Gastroesophageal sphincter (tissue), 4 donors: ENCODE data around the gene TRAPPC2B. TPM values are rescaled to one million over a fixed set of nuclear protein-coding genes. Genes with fewer than 3 reads are reported as not detected.
A peak's percentile ranks its signal among the peaks of the same experiment; 100 is the strongest.
"Not testable (repeated sequence)": the region's sequence is repeated elsewhere in the genome, so short reads cannot be mapped to it uniquely, and the experiment has no call there.

ENCODE experiments used
- ATAC-seq: fragments of 150-250 bp; one replicate; pipeline ENCODE4 v1.9.1; 2016; ENCODE audit warnings: mild to moderate bottlenecking, moderate library complexity
- H3K27ac ChIP-seq, 4 donors: fragments of 200-600 bp; sonication (generic) in 3 of 4; 1 replicate in 3 of 4; 2 replicates in 1 of 4; pipeline ENCODE4 v1.5.1; 2016 to 2019
- H3K27me3 ChIP-seq: fragments of 200-600 bp; sonication (generic); one replicate; pipeline ENCODE4 v1.5.1; 2019
- H3K36me3 ChIP-seq, 2 donors: fragments of 200-600 bp; sonication (generic); one replicate each; pipeline ENCODE4 v1.5.1; 2019; ENCODE audit warnings: control low read depth in 1 of 2
- H3K4me1 ChIP-seq, 3 donors: fragments of 200-600 bp; sonication (generic); 1 replicate in 2 of 3; 2 replicates in 1 of 3; pipeline ENCODE4 v1.5.1; 2016 to 2019; ENCODE audit warnings: control low read depth in 2 of 3
- H3K4me3 ChIP-seq, 2 donors: fragments of 200-600 bp; sonication (generic); one replicate each; pipeline ENCODE4 v1.5.1; 2019; ENCODE audit warnings: mild to moderate bottlenecking in 1 of 2, moderate library complexity in 1 of 2
- H3K9me3 ChIP-seq, 3 donors: fragments of 200-600 bp; sonication (generic); one replicate each; pipeline ENCODE4 v1.5.1; 2017 to 2019; ENCODE audit warnings: control low read depth in 2 of 3
- CTCF ChIP-seq, 4 experiments: fragments of 200-600 bp in 2 of 4; fragments of 450-650 bp in 2 of 4; sonication (generic) in 1 of 4; IDR thresholded peaks; one replicate each; pipeline ENCODE4 v1.5.1; 2017 to 2019; ENCODE audit warnings: antibody characterized with exemption in 4 of 4, mild to moderate bottlenecking in 2 of 4, moderate library complexity in 2 of 4
- EP300 ChIP-seq: sonication (generic); formaldehyde crosslinking; IDR thresholded peaks from one replicate; pipeline ENCODE4 v1.6.1; 2017; ENCODE audit warnings: antibody characterized with exemption, mild to moderate bottlenecking
- POLR2A ChIP-seq, 2 donors: fragments of 450-650 bp; IDR thresholded peaks; one replicate each; pipeline ENCODE4 v1.6.1; 2017; ENCODE audit warnings: antibody characterized with exemption in 2 of 2, mild to moderate bottlenecking in 2 of 2, moderate library complexity in 1 of 2
- POLR2AphosphoS5 ChIP-seq: sonication (generic); formaldehyde crosslinking; IDR thresholded peaks from one replicate; pipeline ENCODE4 v1.6.1; 2017; ENCODE audit warnings: antibody characterized with exemption
- WGBS, 2 donors: methylation state at CpG; one replicate each; pipeline ENCODE4 v1.1.5; 2018; ENCODE audit warnings: low coverage in 1 of 2; 5-methylcytosine and 5-hydroxymethylcytosine counted together
- total RNA-seq, 4 donors: library from RNA; depleted of rRNA; stranded (reverse); fragments of >200 nt; gene quantifications; one replicate each; pipeline ENCODE4 v1.1.0, GENCODE V29; 2016

Gene TRAPPC2B
- total RNA-seq, 4 donors from 2014 or later, result 9.0 to 17.0 (median 13.2) TPM

DNA sequence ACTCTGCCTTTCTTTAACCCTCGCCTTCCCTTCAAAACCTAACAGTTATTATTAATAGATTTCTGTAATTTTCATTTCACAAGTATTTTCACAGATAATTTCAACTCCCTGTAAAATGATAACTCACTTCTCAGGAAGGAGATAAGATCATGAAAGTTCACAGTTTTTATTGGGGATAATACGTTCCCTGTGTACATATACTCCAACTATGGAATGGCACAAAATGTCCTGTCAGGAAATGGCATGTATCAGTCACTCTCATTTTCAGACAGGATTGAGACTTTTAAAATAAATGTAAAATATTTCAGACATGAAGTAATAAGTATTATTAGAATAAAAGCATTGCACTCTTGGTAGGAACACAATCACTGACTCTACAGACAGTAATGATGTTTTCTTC is 932 bp upstream of the TRAPPC2B start:
- Histone ChIP-seq H3K9me3 (peaks cover 0 to 47% (median 0%) of the 10 kb centered on the region in 3 donors), H3K27me3 (no peaks in the 10 kb centered on the region), H3K36me3 (peaks cover 2 to 34% of the 10 kb centered on the region in 2 donors), H3K4me3 (peak overlapping the region; percentile 42 to 89), H3K4me1 (peaks cover 0 to 20% (median 7%) of the 10 kb centered on the region in 3 donors), H3K27ac (peak overlapping the region; percentile 83 to 97 (median 96))
- no peak for TF ChIP-seq POLR2AphosphoS5
- no peak for TF ChIP-seq CTCF (IDR thresholded peaks at IDR 0.05)
- TF ChIP-seq EP300, result no peak
- TF ChIP-seq POLR2A (IDR thresholded peaks at IDR 0.05), result no peak
- 60 to 67% methylated on average over 1 to 2 of the region's 2 CpGs for WGBS, 2 donors
- ATAC-seq, result no peak

GRCh38 chr19:57363688-57364181 is 384 bp downstream of the TRAPPC2B start:
- no peak for ATAC-seq
- peaks cover 0 to 29% of the 10 kb centered on the region in 2 donors for H3K36me3 ChIP-seq

GRCh38 chr19:57366776-57367175 is 3.4 kb downstream of the TRAPPC2B start:
- Histone ChIP-seq H3K4me1 (peaks cover 0 to 20% (median 7%) of the 10 kb centered on the region in 3 donors), H3K9me3 (peaks cover 0 to 10% (median 0%) of the 10 kb centered on the region in 3 donors), H3K27ac (no peak overlapping the region), H3K4me3 (no peak overlapping the region), H3K27me3 (no peaks in the 10 kb centered on the region), H3K36me3 (peaks cover 0 to 27% of the 10 kb centered on the region in 2 donors)
- WGBS, 2 donors, result 89 to 94% methylated on average over 2 of the region's 2 CpGs
- ATAC-seq, result no peak
- TF ChIP-seq POLR2AphosphoS5 (no peak), EP300 (no peak), CTCF (IDR thresholded peaks at IDR 0.05) (no peak), POLR2A (IDR thresholded peaks at IDR 0.05) (no peak)

More at GRCh38 chr19:57363688-57364181, 384 bp downstream of the TRAPPC2B start:
- Histone ChIP-seq H3K9me3 (peaks cover 0 to 34% (median 0%) of the 10 kb centered on the region in 3 donors), H3K27me3 (no peaks in the 10 kb centered on the region), H3K4me1 (peaks cover 0 to 20% (median 7%) of the 10 kb centered on the region in 3 donors), H3K27ac (peak overlapping the region; percentile 87 to 97 (median 96)), H3K4me3 (peak overlapping the region; percentile 59 to 89)
- 0% methylated on average over 3 to 4 of the region's 18 CpGs for WGBS, 2 donors
- no peak for TF ChIP-seq POLR2AphosphoS5
- TF ChIP-seq EP300, result no peak
- no peak for TF ChIP-seq CTCF (IDR thresholded peaks at IDR 0.05)
- TF ChIP-seq POLR2A (IDR thresholded peaks at IDR 0.05), result no peak

DNA sequence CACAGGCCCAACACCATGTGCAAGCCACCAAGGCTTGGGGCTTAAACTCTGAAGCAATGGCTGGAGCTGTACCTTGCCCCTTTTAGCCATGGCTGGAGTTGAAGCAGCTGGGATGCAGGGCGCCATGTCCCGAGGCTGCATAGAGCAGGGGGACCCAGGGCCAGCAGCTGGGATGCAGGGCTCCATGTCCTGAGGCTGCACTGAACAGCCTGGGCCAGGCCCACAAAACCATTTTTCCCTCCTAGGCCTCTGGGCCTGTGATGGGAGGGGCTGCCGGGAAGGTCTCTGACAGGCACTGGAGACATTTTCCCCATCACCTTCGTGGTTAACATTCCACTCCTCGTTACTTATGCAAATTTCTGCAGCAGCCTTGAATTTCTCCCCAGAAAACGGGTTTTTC is 10.8 kb downstream of the TRAPPC2B start:
- H3K27ac ChIP-seq, result no peak overlapping the region
- H3K36me3 ChIP-seq, result peaks cover 0 to 82% of the 10 kb centered on the region in 2 donors
- no peak overlapping the region for H3K4me3 ChIP-seq
- 92 to 98% methylated on average over 2 to 4 of the region's 6 CpGs for WGBS, 2 donors
- peaks cover 0 to 47% (median 0%) of the 10 kb centered on the region in 3 donors for H3K9me3 ChIP-seq
- no peak for TF ChIP-seq POLR2A (IDR thresholded peaks at IDR 0.05)
- no peak for TF ChIP-seq POLR2AphosphoS5
- no peak for TF ChIP-seq CTCF (IDR thresholded peaks at IDR 0.05)
- no peak for TF ChIP-seq EP300
- no peaks in the 10 kb centered on the region for H3K4me1 ChIP-seq
- ATAC-seq, result no peak
- H3K27me3 ChIP-seq, result no peaks in the 10 kb centered on the region

DNA sequence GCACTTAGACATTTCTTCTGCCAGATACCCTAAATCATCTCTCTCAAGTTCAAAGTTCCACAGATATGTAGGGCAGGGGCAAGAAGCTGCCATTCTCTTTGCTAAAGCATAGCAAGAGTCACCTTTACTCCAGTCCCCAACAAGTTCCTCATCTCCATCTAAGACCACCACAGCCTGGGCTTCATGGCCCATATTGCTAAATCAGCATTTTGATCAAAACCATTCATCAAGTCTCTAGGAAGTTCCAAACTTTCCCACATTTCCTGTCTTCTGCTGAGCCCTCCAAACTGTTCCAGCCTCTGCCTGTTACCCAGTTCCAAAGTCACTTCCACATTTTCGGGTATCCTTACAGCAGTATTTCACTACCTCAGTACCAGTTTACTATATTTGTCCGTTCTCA is 11.3 kb downstream of the TRAPPC2B start:
- H3K9me3 ChIP-seq, result peaks cover 0 to 47% (median 0%) of the 10 kb centered on the region in 3 donors
- peaks cover 0 to 82% of the 10 kb centered on the region in 2 donors for H3K36me3 ChIP-seq
- not testable (repeated sequence) for H3K27me3 ChIP-seq, H3K27ac ChIP-seq, ATAC-seq, H3K4me3 ChIP-seq, H3K4me1 ChIP-seq
- 94 to 100% methylated on average over 2 of the region's 2 CpGs for WGBS, 2 donors
